K562 (cell line): ENCODE data around the gene PTH2. TPM values are rescaled to one million over a fixed set of nuclear protein-coding genes. Genes with fewer than 3 reads are reported as not detected.

Source experiments
- ATAC-seq: fragments of 200-7000 bp; cut with Tn5 transposase; 3 replicates; pipeline ENCODE4 v1.9.1; 2020; ENCODE audit warnings: moderate library complexity
- BruUV-seq: library from RNA; stranded (reverse); fragments of 400-500 nt; replicated peaks from 2 replicates; lab custom pipeline; 2021; lab: Mats Ljungman, UMichigan
- CTCF ChIA-PET: fragments of 300-600 bp; formaldehyde crosslinking; extraction: SDS; loops from one replicate; lab custom pipeline; 2021; ENCODE audit warnings: low intra/inter-chr PET ratio; lab: Yijun Ruan, JAX
- POLR2A ChIA-PET: fragments of 300-600, 350-650 bp; sonication (Branson Sonifier 250); formaldehyde crosslinking; extraction: SDS; loops from one replicate; lab custom pipeline; 2021; ENCODE audit warnings: antibody characterized with exemption, inconsistent platforms; lab: Yijun Ruan, JAX
- DNase-seq, 4 experiments: peaks; one replicate each; pipeline versions ENCODE4 v3.0.0 to v3.0.0-alpha.2; 2011 to 2018; ENCODE audit warnings: low spot score in 3 of 4, mixed read lengths in 3 of 4; ENCODE audit errors: extremely low read depth in 1 of 4
- FAIRE-seq: peaks from 2 replicates; lab custom pipeline; 2011; peaks lifted over from hg19 to GRCh38; lab: Jason Lieb, UNC
- H2AFZ ChIP-seq: 2 replicates; pipeline ENCODE4 v1.6.0; 2011; ENCODE audit warnings: low read depth, low read length, control low read depth, inconsistent platforms
- H3K27ac ChIP-seq: fragments of 200-600 bp; 3 replicates; pipeline ENCODE4 v1.8.0; 2011; ENCODE audit warnings: low read depth, mild to moderate bottlenecking, control low read depth, inconsistent platforms, low read length, moderate library complexity, mixed read lengths; ENCODE audit errors: extremely low read depth
- H3K27me3 ChIP-seq, 2 experiments: fragments of 300-600 bp in 1 of 2; 2 replicates in 1 of 2; 3 replicates in 1 of 2; pipeline versions ENCODE4 v1.6.0 to v1.8.0; 2011; ENCODE audit warnings: inconsistent platforms in 2 of 2, low read length in 2 of 2, mild to moderate bottlenecking in 1 of 2, mixed read lengths in 1 of 2, moderate library complexity in 1 of 2; ENCODE audit not compliant: control insufficient read depth in 2 of 2, insufficient read depth in 2 of 2
- H3K36me3 ChIP-seq: fragments of 300-600 bp; 3 replicates; pipeline ENCODE4 v1.8.0; 2011; ENCODE audit warnings: mild to moderate bottlenecking, low read length, inconsistent platforms; ENCODE audit not compliant: control insufficient read depth, insufficient read depth
- H3K4me1 ChIP-seq, 2 experiments: fragments of 200-600 bp in 1 of 2; replicated peaks in 1 of 2; 2 replicates in 1 of 2; 3 replicates in 1 of 2; pipeline versions ENCODE4 v1.5.1 to v1.8.0; 2011; ENCODE audit warnings: inconsistent platforms in 2 of 2, low read length in 2 of 2, mild to moderate bottlenecking in 1 of 2, mixed read lengths in 1 of 2, moderate library complexity in 1 of 2; ENCODE audit not compliant: control insufficient read depth in 2 of 2, insufficient read depth in 2 of 2
- H3K4me2 ChIP-seq: 2 replicates; pipeline ENCODE4 v1.6.1; 2011; ENCODE audit warnings: low read length, control low read depth, inconsistent platforms, mixed read lengths; ENCODE audit not compliant: insufficient read depth
- H3K4me3 ChIP-seq: fragments of 200-600 bp; sonication (generic), shearing (Covaris generic); 2 replicates; pipeline ENCODE4 v1.5.1; 2016; ENCODE audit warnings: control low read depth, inconsistent platforms
- H3K79me2 ChIP-seq: fragments of 200-600 bp; 3 replicates; pipeline ENCODE4 v1.8.0; 2011; ENCODE audit warnings: low read length, inconsistent platforms; ENCODE audit not compliant: control insufficient read depth, insufficient read depth
- H3K9ac ChIP-seq, 2 experiments: 2 replicates each; pipeline versions ENCODE4 v1.6.0 to v1.6.1; 2011; ENCODE audit warnings: low read depth in 2 of 2, low read length in 2 of 2, control low read depth in 1 of 2, inconsistent platforms in 1 of 2, mild to moderate bottlenecking in 1 of 2, mixed read lengths in 1 of 2; ENCODE audit not compliant: insufficient read depth in 1 of 2
- H3K9me1 ChIP-seq: one replicate; pipeline ENCODE4 v1.6.0; 2011; ENCODE audit warnings: inconsistent platforms, mild to moderate bottlenecking, low read length, moderate library complexity; ENCODE audit not compliant: control insufficient read depth, insufficient read depth
- H3K9me3 ChIP-seq: replicated peaks from 2 replicates; pipeline ENCODE4 v1.5.1; 2011; ENCODE audit warnings: low read depth, low read length, inconsistent platforms; ENCODE audit not compliant: control insufficient read depth, insufficient read depth
- H4K20me1 ChIP-seq: replicated peaks from 2 replicates; pipeline ENCODE4 v1.6.1; 2011; ENCODE audit warnings: low read length, inconsistent platforms, mixed read lengths; ENCODE audit not compliant: control insufficient read depth, insufficient read depth
- BCOR ChIP-seq: fragments of 450-650 bp; IDR thresholded peaks from 2 replicates; pipeline ENCODE4 v1.6.1; 2016
- IRF2 ChIP-seq: sonication (generic); formaldehyde crosslinking; IDR thresholded peaks from 2 replicates; pipeline ENCODE4 v1.8.1; 2022; ENCODE audit warnings: mild to moderate bottlenecking, missing genetic modification reagents
- NCOA2 ChIP-seq, 2 experiments: fragments of 450-650 bp; IDR thresholded peaks; 2 replicates each; pipeline ENCODE4 v1.6.1; 2018; ENCODE audit warnings: mild to moderate bottlenecking in 2 of 2, moderate library complexity in 1 of 2; ENCODE audit not compliant: partially characterized antibody in 2 of 2
- NFIC ChIP-seq: fragments of 450-650 bp; IDR thresholded peaks from 2 replicates; pipeline ENCODE4 v1.6.1; 2017; ENCODE audit warnings: mild to moderate bottlenecking, inconsistent platforms
- RAD21 ChIP-seq, 2 experiments: fragments of 250-450 bp in 1 of 2; fragments of 450-650 bp in 1 of 2; sonication (Bioruptor Pico) in 1 of 2; formaldehyde crosslinking in 1 of 2; IDR thresholded peaks in 1 of 2; conservative IDR thresholded peaks in 1 of 2; 2 replicates each; pipeline versions ENCODE4 v1.4.0 to v1.8.0; 2020 to 2022; ENCODE audit warnings: mild to moderate bottlenecking in 2 of 2, moderate library complexity in 1 of 2
- ZBTB7A ChIP-seq: IDR thresholded peaks from 2 replicates; pipeline ENCODE4 v1.6.1; 2011; ENCODE audit warnings: low read depth, mild to moderate bottlenecking, low read length, moderate library complexity, borderline replicate concordance; ENCODE audit not compliant: control insufficient read depth
- ZKSCAN8 ChIP-seq: fragments of 200-800 bp; sonication (Bioruptor generic); IDR thresholded peaks from 2 replicates; pipeline ENCODE4 v1.6.1; 2016; ENCODE audit warnings: missing genetic modification characterization, missing compliant biosample characterization
- ZNF121 ChIP-seq: sonication (generic); formaldehyde crosslinking; conservative IDR thresholded peaks from 2 replicates; pipeline ENCODE4 v1.8.0; 2022; ENCODE audit warnings: missing genetic modification reagents
- ZNF699 ChIP-seq: fragments of 250-450 bp; sonication (Bioruptor Pico); IDR thresholded peaks from 2 replicates; pipeline ENCODE4 v1.8.0; 2021; ENCODE audit warnings: mild to moderate bottlenecking, moderate library complexity; ENCODE audit not compliant: insufficient replicate concordance
- ZNF764 ChIP-seq: fragments of 250-450 bp; sonication (Bioruptor Pico); IDR thresholded peaks from 2 replicates; pipeline ENCODE4 v1.4.0; 2020; ENCODE audit warnings: low read depth, mild to moderate bottlenecking, moderate library complexity
- ZNF785 ChIP-seq: fragments of 250-450 bp; sonication (Bioruptor Pico); IDR thresholded peaks from 2 replicates; pipeline ENCODE4 v1.4.0; 2020; ENCODE audit warnings: mild to moderate bottlenecking
- WGBS: fragments of 100-300 bp; shearing (Covaris generic); methylation state at CpG from one replicate; pipeline ENCODE4 v1.1.6; 2016; ENCODE audit warnings: low coverage, mixed read lengths; ENCODE audit not compliant: insufficient coverage; ENCODE audit errors: missing lambda C conversion rate; 5-methylcytosine and 5-hydroxymethylcytosine counted together
- in situ Hi-C: fragments of 300-500 bp; cut with MboI; formaldehyde crosslinking; loops from 4 replicates; pipeline ENCODE4 v1.15.0; 2018; ENCODE audit warnings: inconsistent platforms, mixed read lengths
- intact Hi-C: fragments of 100-400 bp; cut with micrococcal nuclease; formaldehyde crosslinking; loops from 2 replicates; pipeline ENCODE4 v1.14.2; 2022
- polyA plus RNA-seq, 8 experiments: library from polyadenylated mRNA; depleted of rRNA in 4 of 8; stranded (reverse) in 5 of 8; unstranded in 3 of 8; fragments of >200 nt; fragmentation: Nextera tagmentation in 2 of 8; fragmentation: Illumina TruSeq in 1 of 8; extraction: Ambion mirVana in 2 of 8; extraction: Trizol in 1 of 8; gene quantifications; 2 replicates each; pipeline versions ENCODE4 v1.2.1 to v1.2.3, GENCODE V29; 2011 to 2014; ENCODE audit warnings: inconsistent platforms in 1 of 8, missing spikeins in 1 of 8
- total RNA-seq, 7 experiments: library from RNA; depleted of rRNA in 6 of 7; stranded (reverse); fragments of >200 nt in 6 of 7; fragmentation: Illumina TruSeq in 2 of 7; extraction: Trizol in 2 of 7; gene quantifications; 2 replicates each; pipeline versions ENCODE4 v1.2.1 to v1.2.3, GENCODE V29; 2011 to 2021; ENCODE audit warnings: low replicate concordance in 1 of 7
- TF ChIP-seq, protein P1 (sequence below): IDR thresholded peaks from 2 replicates; pipeline ENCODE4 v1.6.1; 2011; ENCODE audit warnings: borderline replicate concordance, low read depth, mild to moderate bottlenecking, moderate library complexity, low read length; ENCODE audit not compliant: insufficient read depth, poor library complexity, severe bottlenecking
- TF ChIP-seq, protein P2 (sequence below): sonication (generic); formaldehyde crosslinking; IDR thresholded peaks from 2 replicates; pipeline ENCODE4 v1.8.0; 2022; ENCODE audit warnings: mild to moderate bottlenecking, missing genetic modification reagents

Gene PTH2
- total and polyA plus RNA-seq, 9 of the 15 experiments (the other 6 are each of a cell fraction or from before 2014, with no cell fraction given), result 1.3 TPM; not detected in 8

DNA sequence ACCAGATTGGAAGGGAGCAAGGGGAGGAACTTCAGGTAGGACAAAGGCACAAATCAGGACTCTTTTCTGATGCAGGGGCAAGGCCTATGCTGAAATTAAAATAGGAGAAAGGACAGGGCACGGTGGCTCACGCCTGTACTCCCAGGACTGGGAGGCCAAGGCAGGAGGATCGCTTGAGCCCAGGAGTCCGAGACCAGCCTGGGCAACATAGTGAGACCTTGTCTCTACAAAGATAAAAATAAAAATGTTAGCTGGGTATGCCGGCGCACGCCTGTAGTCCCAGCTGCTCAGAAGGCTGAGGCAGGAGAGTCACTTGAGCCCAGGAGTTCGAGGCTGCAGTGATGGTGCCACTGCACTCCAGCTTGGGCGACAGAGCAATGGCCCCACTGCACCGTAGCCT lies 12.4 kb upstream of the PTH2 start:
- ATAC-seq, result no peak
- WGBS, result 45% methylated on average over 7 of the region's 10 CpGs
- Histone ChIP-seq H4K20me1 (no peaks in the 10 kb centered on the region), H3K36me3 (no peaks in the 10 kb centered on the region), H3K79me2 (peaks cover 6% of the 10 kb centered on the region), H3K27ac (peak overlapping the region; percentile 60), H3K27me3 (peaks cover 4 to 14% of the 10 kb centered on the region in 2 experiments; a peak in 4 of 5 replicates)
- 0 out of 2 replicates have a peak, but pooled peaks have one; percentile 30 for TF ChIP-seq NFIC
- 0 out of 2 replicates have a peak, but pooled peaks have one; percentile 21 for TF ChIP-seq IRF2
- TF ChIP-seq ZNF785, result no peak
- no peak for TF ChIP-seq ZNF699
- peak; percentile 48; the same call in 1 of the 2 replicates for TF ChIP-seq ZNF121 (CRISPR knock-in tag)
- TF ChIP-seq, protein P1, sequence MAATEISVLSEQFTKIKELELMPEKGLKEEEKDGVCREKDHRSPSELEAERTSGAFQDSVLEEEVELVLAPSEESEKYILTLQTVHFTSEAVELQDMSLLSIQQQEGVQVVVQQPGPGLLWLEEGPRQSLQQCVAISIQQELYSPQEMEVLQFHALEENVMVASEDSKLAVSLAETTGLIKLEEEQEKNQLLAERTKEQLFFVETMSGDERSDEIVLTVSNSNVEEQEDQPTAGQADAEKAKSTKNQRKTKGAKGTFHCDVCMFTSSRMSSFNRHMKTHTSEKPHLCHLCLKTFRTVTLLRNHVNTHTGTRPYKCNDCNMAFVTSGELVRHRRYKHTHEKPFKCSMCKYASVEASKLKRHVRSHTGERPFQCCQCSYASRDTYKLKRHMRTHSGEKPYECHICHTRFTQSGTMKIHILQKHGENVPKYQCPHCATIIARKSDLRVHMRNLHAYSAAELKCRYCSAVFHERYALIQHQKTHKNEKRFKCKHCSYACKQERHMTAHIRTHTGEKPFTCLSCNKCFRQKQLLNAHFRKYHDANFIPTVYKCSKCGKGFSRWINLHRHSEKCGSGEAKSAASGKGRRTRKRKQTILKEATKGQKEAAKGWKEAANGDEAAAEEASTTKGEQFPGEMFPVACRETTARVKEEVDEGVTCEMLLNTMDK, result no peak
- TF ChIP-seq, protein P2, sequence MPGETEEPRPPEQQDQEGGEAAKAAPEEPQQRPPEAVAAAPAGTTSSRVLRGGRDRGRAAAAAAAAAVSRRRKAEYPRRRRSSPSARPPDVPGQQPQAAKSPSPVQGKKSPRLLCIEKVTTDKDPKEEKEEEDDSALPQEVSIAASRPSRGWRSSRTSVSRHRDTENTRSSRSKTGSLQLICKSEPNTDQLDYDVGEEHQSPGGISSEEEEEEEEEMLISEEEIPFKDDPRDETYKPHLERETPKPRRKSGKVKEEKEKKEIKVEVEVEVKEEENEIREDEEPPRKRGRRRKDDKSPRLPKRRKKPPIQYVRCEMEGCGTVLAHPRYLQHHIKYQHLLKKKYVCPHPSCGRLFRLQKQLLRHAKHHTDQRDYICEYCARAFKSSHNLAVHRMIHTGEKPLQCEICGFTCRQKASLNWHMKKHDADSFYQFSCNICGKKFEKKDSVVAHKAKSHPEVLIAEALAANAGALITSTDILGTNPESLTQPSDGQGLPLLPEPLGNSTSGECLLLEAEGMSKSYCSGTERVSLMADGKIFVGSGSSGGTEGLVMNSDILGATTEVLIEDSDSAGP (CRISPR knock-in tag), result no peak
- peak; percentile 58; the same call in 1 of the 2 replicates for TF ChIP-seq BCOR
- no peak for TF ChIP-seq ZNF764 (CRISPR knock-in tag)
- no peak for TF ChIP-seq NCOA2 (IDR thresholded peaks at IDR 0.05; ENCODE audit: partially characterized antibody in 2 of 2)
- no peak for TF ChIP-seq RAD21 (CRISPR knock-in tag; conservative IDR thresholded peaks at IDR 0.05 in 1 of 2, IDR thresholded peaks at IDR 0.05 in 1 of 2)
- no peak for TF ChIP-seq ZKSCAN8 (CRISPR knock-in tag)
- TF ChIP-seq ZBTB7A, result no peak
- TF ChIP-seq, all 486 proteins: peak for 4
- POLR2A ChIA-PET, result interaction anchor here (0.7 to 1.6 kb wide), 4 partner anchors 10 to 98 kb away, joined by 3 to 6 read pairs (median 4); no protein-coding TSS in a partner anchor
- no peaks in the 10 kb centered on the region for H3K9me3 ChIP-seq
- CTCF ChIA-PET, result no interaction called here
- no peak for DNase-seq
- peak overlapping the region; percentile 73 for H3K4me2 ChIP-seq
- no peak overlapping the region for H3K4me3 ChIP-seq
- peak overlapping the region; percentile 93 for H2AFZ ChIP-seq
- in situ Hi-C loops, result loop anchor here (5.0 kb wide), 1 partner anchor 43 kb away; no protein-coding TSS in a partner anchor
- FAIRE-seq, result no peak
- peak overlapping the region; percentile 49 to 77; a peak in 2 of 4 replicates for H3K9ac ChIP-seq
- no peaks in the 10 kb centered on the region for H3K9me1 ChIP-seq
- BruUV-seq, result no TSS peak
- peaks cover 28 to 57% of the 10 kb centered on the region in 2 experiments; a peak in 4 of 5 replicates for H3K4me1 ChIP-seq
- intact Hi-C loops, result no loop called here
